A204.1 (cell line): ENCODE data around the gene CXorf65.

Experiments used
- FAIRE-seq: peaks from 2 replicates; lab custom pipeline; 2012; peaks lifted over from hg19 to GRCh38; lab: Jason Lieb, UNC

CXorf65 gene

DNA sequence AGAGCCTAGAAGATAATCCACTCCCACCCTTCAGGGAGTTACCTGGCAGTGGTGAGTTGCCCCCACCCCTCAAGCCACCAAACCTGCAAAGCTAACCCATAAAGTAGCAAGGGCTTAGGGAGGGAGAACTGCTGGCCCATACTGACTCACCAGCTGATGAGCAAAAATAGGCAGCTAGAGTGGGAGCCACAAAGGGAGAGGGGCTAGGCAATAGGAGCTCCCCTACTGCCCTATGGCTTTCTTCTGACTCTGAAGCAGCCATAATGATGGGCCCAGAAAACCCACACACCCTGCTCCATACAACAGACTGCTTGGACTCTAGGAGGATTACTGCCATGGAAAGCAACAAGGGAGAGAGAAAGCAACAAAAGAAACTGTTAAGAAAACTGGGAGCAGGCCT is 46.4 kb downstream of the CXorf65 start:
- FAIRE-seq = no peak

DNA sequence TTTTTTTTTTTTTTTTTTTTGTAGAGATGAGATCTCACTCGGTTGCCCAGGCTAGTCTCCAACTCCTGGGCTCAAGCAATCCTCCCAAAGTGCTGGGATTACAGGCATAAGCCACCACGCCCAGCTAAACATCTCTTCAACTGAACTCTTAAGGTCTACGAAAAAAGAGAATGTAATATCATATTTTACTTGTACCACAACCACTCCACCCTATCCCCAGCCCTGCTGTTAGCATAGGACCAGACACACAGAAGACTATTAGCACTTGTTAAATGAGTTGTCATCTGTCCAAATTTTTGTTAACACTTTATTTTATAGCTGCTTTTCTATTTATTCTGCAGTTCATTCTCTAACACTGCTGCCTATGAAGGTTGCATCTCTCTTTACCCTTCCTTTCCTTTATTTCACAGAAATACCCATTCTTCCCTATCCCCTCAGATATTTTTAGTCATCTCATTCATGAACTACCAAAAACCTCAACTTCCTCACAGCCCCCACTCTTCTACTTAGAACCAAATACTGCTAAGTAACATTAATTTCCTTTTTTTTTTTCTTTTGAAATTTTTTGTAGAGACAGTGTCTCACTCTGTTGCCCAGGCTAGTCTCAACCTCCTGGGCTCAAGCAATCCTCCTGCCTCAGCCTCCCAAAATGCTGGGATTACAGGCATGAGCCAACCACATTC is 48.6 kb downstream of the CXorf65 start:
- FAIRE-seq = no peak

DNA sequence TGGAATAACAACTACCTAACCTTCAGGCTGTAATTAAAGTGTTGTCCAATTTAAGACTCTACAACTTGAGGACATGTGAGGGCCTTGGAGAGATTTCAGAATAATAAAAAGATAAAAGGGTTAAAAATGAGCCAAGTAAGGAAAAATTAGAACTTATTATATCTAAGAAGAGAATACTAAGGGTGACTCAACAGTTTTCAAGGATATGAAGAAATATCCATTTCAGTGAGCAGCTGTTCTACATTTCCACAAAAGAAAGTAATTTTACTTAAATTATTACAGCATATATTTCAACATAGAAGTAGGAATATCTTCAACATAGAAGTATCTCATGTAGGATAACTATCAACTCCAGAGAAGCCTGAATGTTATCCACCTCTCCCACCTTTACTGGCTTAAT is 49.7 kb downstream of the CXorf65 start:
- no peak for FAIRE-seq
